GM18511 (cell line): ENCODE measurements around the gene FAM181A.
A peak's percentile ranks its signal among the peaks of the same experiment; 100 is the strongest.

ENCODE experiments used
- ATAC-seq: cut with Tn5 transposase; IDR thresholded peaks from one replicate; pipeline ENCODE4 v1.9.1; 2021; ENCODE audit warnings: mild to moderate bottlenecking, moderate library complexity; ENCODE audit not compliant: unreplicated experiment

The FAM181A gene

DNA sequence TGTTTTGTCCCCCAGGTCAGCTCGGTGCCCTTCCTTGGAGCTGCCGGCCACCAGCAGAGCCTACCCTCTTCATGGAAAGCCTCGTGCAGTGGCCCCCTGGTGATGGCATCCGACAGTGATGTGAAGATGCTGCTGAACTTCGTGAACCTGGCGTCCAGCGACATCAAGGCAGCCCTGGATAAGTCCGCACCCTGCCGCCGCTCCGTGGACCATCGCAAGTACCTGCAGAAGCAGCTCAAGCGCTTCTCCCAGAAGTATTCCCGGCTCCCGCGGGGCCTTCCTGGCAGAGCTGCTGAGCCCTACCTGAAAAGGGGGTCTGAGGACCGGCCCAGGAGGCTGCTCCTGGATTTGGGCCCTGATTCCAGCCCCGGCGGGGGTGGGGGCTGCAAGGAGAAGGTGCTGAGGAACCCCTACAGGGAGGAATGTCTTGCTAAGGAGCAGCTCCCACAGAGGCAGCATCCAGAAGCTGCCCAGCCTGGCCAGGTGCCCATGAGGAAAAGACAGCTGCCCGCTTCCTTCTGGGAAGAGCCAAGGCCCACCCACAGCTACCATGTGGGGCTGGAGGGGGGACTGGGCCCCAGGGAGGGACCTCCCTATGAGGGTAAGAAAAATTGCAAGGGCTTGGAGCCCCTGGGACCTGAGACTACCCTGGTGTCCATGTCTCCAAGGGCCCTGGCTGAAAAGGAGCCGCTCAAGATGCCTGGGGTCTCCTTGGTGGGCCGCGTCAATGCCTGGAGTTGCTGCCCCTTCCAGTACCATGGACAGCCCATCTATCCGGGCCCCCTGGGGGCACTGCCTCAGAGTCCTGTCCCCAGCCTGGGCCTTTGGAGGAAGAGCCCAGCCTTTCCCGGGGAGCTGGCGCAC is 1.3 kb downstream of the FAM181A start:
- no peak for ATAC-seq

GRCh38 chr14:93929048-93929535 is 1.9 kb downstream of the FAM181A start:
- ATAC-seq, result no peak

- no peak for ATAC-seq
Observed at GRCh38 chr14:93929657-93930056, 2.5 kb downstream of the FAM181A start.

- no peak for ATAC-seq
Observed at GRCh38 chr14:93930296-93930988, 3.3 kb downstream of the FAM181A start.

GRCh38 chr14:93930989-93931307 is 3.8 kb downstream of the FAM181A start:
- ATAC-seq, result no peak

DNA sequence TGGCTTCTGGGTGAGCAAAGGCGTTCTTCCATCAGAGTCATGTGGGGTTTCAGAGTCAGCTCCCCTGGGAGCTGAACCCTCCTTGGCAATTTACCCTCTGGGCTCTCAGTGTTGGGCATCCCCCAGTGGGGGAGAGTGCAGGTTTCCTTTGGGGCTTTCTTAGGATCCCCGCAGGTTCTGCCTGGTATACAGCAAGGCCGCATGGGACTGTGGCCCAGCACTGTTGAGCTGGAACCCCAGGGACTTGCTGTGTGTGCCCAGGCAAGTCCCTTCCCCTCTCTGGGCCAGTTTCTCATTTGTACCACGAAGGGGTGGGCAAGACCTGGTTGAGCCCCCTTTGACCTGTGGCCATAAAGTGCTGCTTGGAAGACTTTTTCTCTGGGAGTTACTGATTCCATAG is 5.5 kb downstream of the FAM181A start:
- no peak for ATAC-seq

DNA sequence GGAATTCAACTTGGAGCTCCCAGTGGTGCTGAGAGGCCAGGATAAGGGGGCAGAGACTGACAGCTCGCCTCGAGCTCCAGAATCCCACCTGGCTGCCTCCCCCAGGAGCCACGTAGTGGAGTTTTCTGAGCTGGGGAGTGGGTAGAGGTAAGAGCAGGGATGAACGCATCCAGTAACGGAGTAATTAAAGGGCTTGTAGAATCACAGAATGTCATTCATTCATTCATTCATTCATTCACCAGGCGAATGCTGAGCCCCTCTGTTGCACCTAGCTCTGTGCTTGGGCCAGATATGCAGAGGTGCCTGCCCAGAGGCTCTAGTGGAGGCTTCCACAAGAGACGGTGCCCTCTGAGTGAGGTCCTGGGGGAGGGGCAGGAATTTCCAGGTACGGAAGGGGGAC is 8.1 kb downstream of the FAM181A start:
- no peak for ATAC-seq

DNA sequence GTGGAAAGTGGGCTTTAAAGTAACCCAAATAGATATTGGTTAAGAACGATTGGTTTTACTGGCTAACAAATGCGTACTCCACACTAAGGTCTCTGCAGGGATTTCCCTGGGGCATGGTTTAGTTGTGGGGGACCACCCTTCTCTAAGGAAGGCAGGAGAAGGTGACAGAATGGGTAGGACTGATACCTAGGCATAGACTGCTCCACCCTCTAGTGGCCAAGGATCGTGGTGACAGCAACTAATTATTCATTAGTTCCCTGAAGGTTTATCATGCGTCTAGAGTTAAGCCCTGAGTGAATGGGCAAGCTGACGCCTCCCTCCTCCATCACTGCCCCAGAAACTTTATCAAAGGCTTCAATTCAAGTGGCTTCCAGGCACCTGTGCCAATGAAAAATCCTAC is 9.1 kb downstream of the FAM181A start:
- ATAC-seq, result no peak

DNA sequence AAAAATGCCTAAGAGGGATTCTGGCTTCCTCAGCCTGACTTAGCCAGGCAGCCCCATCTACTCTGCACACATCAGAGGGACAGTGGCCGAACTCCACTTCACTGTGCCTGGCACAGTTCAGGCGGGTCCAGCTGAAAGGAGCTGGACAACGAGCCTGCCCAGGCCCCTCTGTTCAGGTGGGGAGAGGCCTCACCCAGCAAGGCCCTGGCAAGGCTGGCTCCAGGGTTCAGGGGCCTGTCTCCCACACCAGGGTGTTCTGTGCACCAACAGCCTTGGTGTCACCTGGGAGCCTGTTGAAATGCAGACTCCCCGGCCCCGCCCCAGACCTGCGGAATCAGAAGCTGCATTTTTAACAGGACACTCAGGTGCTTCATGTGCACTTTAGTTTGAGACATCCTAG is 9.8 kb downstream of the FAM181A start:
- ATAC-seq, result no peak

DNA sequence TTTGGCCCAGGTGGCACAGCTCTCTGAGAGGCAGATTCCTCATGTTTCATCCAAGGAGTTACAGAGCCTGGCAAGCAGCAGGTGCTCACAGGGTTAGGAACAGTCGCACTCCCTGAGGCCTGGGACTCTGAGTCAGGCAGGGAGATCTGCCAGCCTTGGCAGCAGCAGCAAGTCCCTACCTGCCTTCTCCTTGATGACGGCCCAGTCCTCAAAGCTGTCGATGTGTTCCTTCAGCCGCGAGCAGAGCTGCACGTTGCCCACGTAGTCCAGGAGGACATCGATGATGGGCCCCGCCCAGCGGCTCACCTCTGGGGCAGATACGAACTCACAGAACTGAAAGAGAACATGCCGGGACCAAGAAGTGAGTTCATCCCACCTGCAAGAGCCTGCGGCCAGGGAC is 10.4 kb downstream of the FAM181A start:
- no peak for ATAC-seq

DNA sequence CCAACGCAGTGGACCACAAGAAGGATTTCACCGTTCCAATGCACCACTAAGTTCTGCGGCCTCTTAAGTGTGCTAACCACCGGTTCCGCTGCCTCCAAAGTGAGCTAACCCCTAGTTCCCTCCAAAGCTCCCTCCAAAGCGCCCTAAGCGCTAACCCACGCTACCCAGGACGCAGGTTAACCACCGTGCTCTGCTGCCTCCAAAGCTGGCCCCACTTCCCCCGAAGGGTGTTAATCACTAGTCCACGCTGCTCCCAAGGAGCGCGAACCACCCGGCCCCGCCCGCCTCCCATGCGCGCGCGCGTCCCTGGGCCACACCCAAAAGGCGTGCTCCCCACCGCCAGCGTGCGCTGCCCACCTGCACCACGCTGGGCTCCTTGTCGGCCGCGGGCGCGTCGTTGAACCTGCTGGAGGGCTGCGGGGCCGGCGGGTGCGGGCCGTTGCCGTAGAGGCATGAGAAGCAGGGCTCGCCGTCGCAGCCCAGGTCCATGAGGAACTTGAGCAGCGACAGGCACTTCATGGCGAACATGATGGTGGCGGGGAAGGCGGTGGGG is 11.7 kb downstream of the FAM181A start:
- ATAC-seq, result no peak

GRCh38 chr14:93939304-93940229 is 12.4 kb downstream of the FAM181A start:
- peak; percentile 94 for ATAC-seq

DNA sequence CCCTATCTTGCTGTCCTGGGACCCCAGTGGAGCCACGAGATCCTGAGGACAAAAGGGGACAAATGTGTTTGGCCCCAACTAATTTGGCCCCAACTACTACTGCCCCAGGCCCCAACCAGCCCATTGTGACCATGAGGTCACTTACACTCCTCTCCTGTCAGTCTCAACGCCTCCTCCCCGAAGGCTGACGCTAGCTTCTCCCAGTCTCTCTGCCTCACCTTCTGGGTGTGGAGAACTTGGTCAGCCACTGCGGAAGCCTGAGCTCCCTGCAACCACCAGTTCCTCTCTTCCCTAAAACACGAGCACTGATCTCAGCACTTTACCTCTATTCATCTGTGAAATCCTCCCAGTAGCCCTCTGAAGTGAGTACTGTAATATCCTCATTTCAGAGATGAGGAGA is 13.3 kb downstream of the FAM181A start:
- no peak for ATAC-seq

GRCh38 chr14:93941293-93941910 is 14.3 kb downstream of the FAM181A start:
- no peak for ATAC-seq

DNA sequence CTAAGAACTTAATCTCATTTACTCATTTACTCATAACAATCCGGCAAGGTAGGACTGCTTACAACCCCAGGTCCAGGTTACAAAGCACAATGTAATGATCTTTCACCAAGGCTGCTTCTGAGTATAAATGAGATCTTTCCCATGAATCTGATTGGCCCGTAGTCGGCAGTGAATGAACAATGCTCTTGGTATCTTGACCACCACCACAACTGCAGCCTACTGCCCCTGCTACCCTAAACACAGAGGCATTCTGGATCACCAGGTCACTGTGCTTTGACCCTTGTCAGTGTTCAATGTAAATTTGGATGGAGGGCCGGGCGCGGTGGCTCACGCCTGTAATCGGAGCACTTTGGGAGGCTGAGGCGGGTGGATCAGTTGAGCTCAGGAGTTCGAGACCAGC is 15.9 kb downstream of the FAM181A start:
- ATAC-seq, result no peak

DNA sequence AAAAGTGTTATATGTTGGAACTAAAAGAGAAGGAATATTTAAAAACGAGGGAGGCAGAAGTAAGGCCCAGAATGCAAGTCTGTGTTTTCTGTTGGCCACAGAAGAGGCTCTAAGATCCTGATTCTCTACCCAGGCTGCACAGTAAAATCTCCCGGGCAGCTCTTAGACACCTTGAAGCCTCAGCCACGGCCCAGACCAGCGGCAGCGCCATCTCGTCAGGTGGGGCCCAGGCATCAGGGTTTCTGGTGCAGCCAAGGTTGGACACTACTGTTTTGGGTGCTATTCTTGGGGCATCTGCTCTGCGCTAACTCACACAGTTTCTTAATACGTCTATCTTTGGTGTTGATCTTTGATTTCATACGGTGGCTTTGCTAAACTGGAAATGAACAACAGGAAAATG is 16.8 kb downstream of the FAM181A start:
- ATAC-seq, result no peak

GRCh38 chr14:93944348-93945069 is 17.4 kb downstream of the FAM181A start:
- no peak for ATAC-seq

DNA sequence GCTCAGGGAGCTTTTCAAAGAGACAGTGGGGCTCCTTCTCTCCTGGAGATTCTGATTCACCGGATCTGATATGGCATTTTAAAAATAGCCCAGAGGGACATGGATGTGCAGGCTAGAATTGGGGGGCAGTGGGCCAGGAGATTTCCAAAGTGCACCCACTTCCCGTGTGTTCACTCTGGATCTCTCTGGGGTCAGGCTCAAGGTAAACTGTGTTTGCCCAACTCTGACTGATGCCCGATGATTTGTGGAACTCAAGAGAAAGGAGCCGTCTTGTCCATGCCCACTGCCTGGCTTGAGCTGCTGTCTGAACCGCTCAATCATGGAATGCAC is 17.9 kb downstream of the FAM181A start:
- ATAC-seq, result no peak

- no peak for ATAC-seq
Observed at GRCh38 chr14:93946104-93946503, 19.0 kb downstream of the FAM181A start.

- no peak for ATAC-seq
Observed at GRCh38 chr14:93946541-93947090, 19.5 kb downstream of the FAM181A start.
